Measurements from ENCODE around the gene DDX41.

- TF ChIP-seq E4F1 (IDR thresholded peaks at IDR 0.05; ENCODE audit: borderline replicate concordance, partially characterized antibody), result no peak
- TF ChIP-seq POLR2AphosphoS5 (IDR thresholded peaks at IDR 0.05; ENCODE audit: low read length), result no peak
- no peak for TF ChIP-seq BHLHE40 (IDR thresholded peaks at IDR 0.05; ENCODE audit: borderline replicate concordance in 1 of 2, low read depth in 2 of 2, low read length in 1 of 2)
- no peak for TF ChIP-seq EED (IDR thresholded peaks at IDR 0.05; ENCODE audit: low read depth)
- no peak for TF ChIP-seq SRF (IDR thresholded peaks at IDR 0.05; ENCODE audit: low read depth in 2 of 2, low read length in 2 of 2)
- TF ChIP-seq SUPT20H (IDR thresholded peaks at IDR 0.05; ENCODE audit: borderline replicate concordance, control insufficient read depth, low read depth, low read length), result no peak
- TF ChIP-seq PKNOX1 (IDR thresholded peaks at IDR 0.05), result no peak
- TF ChIP-seq GATAD2B (conservative IDR thresholded peaks at IDR 0.05; ENCODE audit: low read depth), result no peak
- no peak for TF ChIP-seq CTCF (IDR thresholded peaks at IDR 0.05 in 2 of 3, conservative IDR thresholded peaks at IDR 0.05 in 1 of 3; ENCODE audit: control insufficient read depth in 2 of 3, extremely low read depth in 1 of 3, insufficient read depth in 1 of 3, low read depth in 3 of 3, low read length in 3 of 3)
- no peak for TF ChIP-seq GABPA (IDR thresholded peaks at IDR 0.05; ENCODE audit: low read depth)
These were observed 34.4 kb downstream of the DDX41 start for GRCh38 chr5:177482359-177482795.

Measured in GM12878 (cell line).